Measurements from ENCODE around the gene CFAP92.

CFAP92 gene

GRCh38 chr3:129026728-129027543 lies 33.1 kb upstream of the CFAP92 start (continued):
- no peak for TF ChIP-seq HOXA7 (CRISPR knock-in tag; IDR thresholded peaks at IDR 0.05; ENCODE audit: borderline replicate concordance)

GRCh38 chr3:129025691-129026435 lies 32.0 kb upstream of the CFAP92 start:
- ChIA-PET CTCF (interaction anchor here (0.9 to 3.2 kb wide), 6 partner anchors 9 to 91 kb away, joined by 3 to 22 read pairs (median 7); no protein-coding TSS in a partner anchor), POLR2A (no interaction called here)
- Histone ChIP-seq H3K36me3 (ENCODE audit: control insufficient read depth in 2 of 2, insufficient read depth in 1 of 2, low read length in 2 of 2) (no peaks in the 10 kb centered on the region), H3K9me3 (ENCODE audit: control insufficient read depth, insufficient read depth, low read depth, low read length) (no peaks in the 10 kb centered on the region), H3K4me1 (ENCODE audit: control insufficient read depth, insufficient read depth, low read length) (no peaks in the 10 kb centered on the region), H3K27ac (ENCODE audit: extremely low read depth, low read depth, low read length) (no peak overlapping the region), H3K4me3 (ENCODE audit: low read depth, low read length) (no peak overlapping the region)
- TF ChIP-seq, protein P1, sequence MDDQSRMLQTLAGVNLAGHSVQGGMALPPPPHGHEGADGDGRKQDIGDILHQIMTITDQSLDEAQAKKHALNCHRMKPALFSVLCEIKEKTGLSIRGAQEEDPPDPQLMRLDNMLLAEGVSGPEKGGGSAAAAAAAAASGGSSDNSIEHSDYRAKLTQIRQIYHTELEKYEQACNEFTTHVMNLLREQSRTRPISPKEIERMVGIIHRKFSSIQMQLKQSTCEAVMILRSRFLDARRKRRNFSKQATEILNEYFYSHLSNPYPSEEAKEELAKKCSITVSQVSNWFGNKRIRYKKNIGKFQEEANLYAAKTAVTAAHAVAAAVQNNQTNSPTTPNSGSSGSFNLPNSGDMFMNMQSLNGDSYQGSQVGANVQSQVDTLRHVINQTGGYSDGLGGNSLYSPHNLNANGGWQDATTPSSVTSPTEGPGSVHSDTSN (CRISPR knock-in tag; IDR thresholded peaks at IDR 0.05): no peak
- peak; percentile 18; the same call in 1 of the 2 replicates for TF ChIP-seq ZNF664 (tag by site-specific recombination; IDR thresholded peaks at IDR 0.05)

GRCh38 chr3:129025108-129025507 lies 31.2 kb upstream of the CFAP92 start:
- TF ChIP-seq ZBTB1 (tag by site-specific recombination; IDR thresholded peaks at IDR 0.05) (no peak), ZNF433 (tag by site-specific recombination; IDR thresholded peaks at IDR 0.05; ENCODE audit: low read depth) (no peak), ZNF239 (tag by site-specific recombination; IDR thresholded peaks at IDR 0.05) (no peak), ZNF211 (tag by site-specific recombination; IDR thresholded peaks at IDR 0.05; ENCODE audit: low read depth) (no peak)
- POLR2A ChIA-PET: no interaction called here

GRCh38 chr3:129023909-129024308 lies 30.0 kb upstream of the CFAP92 start:
- H3K36me3 ChIP-seq (ENCODE audit: control insufficient read depth in 2 of 2, insufficient read depth in 1 of 2, low read length in 2 of 2): no peaks in the 10 kb centered on the region
- no peaks in the 10 kb centered on the region for H3K9me3 ChIP-seq (ENCODE audit: control insufficient read depth, insufficient read depth, low read depth, low read length)
- H3K27ac ChIP-seq (ENCODE audit: extremely low read depth, low read depth, low read length): no peak overlapping the region
- ChIA-PET CTCF (interaction anchor here (0.8 kb wide), 1 partner anchor 54 kb away, joined by 4 read pairs; no protein-coding TSS in a partner anchor), POLR2A (no interaction called here)
- no peaks in the 10 kb centered on the region for H3K4me1 ChIP-seq (ENCODE audit: control insufficient read depth, insufficient read depth, low read length)
- H3K4me3 ChIP-seq (ENCODE audit: low read depth, low read length): no peak overlapping the region
- no peak for TF ChIP-seq ZNF624 (tag by site-specific recombination; IDR thresholded peaks at IDR 0.05)
- no peak for TF ChIP-seq ZNF621 (tag by site-specific recombination; IDR thresholded peaks at IDR 0.05)
- TF ChIP-seq, protein P2, sequence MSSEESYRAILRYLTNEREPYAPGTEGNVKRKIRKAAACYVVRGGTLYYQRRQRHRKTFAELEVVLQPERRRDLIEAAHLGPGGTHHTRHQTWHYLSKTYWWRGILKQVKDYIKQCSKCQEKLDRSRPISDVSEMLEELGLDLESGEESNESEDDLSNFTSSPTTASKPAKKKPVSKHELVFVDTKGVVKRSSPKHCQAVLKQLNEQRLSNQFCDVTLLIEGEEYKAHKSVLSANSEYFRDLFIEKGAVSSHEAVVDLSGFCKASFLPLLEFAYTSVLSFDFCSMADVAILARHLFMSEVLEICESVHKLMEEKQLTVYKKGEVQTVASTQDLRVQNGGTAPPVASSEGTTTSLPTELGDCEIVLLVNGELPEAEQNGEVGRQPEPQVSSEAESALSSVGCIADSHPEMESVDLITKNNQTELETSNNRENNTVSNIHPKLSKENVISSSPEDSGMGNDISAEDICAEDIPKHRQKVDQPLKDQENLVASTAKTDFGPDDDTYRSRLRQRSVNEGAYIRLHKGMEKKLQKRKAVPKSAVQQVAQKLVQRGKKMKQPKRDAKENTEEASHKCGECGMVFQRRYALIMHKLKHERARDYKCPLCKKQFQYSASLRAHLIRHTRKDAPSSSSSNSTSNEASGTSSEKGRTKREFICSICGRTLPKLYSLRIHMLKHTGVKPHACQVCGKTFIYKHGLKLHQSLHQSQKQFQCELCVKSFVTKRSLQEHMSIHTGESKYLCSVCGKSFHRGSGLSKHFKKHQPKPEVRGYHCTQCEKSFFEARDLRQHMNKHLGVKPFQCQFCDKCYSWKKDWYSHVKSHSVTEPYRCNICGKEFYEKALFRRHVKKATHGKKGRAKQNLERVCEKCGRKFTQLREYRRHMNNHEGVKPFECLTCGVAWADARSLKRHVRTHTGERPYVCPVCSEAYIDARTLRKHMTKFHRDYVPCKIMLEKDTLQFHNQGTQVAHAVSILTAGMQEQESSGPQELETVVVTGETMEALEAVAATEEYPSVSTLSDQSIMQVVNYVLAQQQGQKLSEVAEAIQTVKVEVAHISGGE (tag by site-specific recombination; conservative IDR thresholded peaks at IDR 0.05; ENCODE audit: low read depth): no peak
- TF ChIP-seq ZNF416 (tag by site-specific recombination; IDR thresholded peaks at IDR 0.05): no peak
- no peak for TF ChIP-seq ZNF623 (tag by site-specific recombination; IDR thresholded peaks at IDR 0.05)
- no peak for TF ChIP-seq ZNF132 (tag by site-specific recombination; IDR thresholded peaks at IDR 0.05; ENCODE audit: borderline replicate concordance)
- no peak for TF ChIP-seq KLF17 (tag by site-specific recombination; IDR thresholded peaks at IDR 0.05)
- no peak for TF ChIP-seq EGR2 (tag by site-specific recombination; IDR thresholded peaks at IDR 0.05; ENCODE audit: low read depth)
- no peak for TF ChIP-seq ZNF140 (tag by site-specific recombination; IDR thresholded peaks at IDR 0.05)
- TF ChIP-seq ELK4 (IDR thresholded peaks at IDR 0.05; ENCODE audit: borderline replicate concordance, low read depth, low read length): no peak

More at GRCh38 chr3:129025108-129025507, 31.2 kb upstream of the CFAP92 start:
- Histone ChIP-seq H3K36me3 (ENCODE audit: control insufficient read depth in 2 of 2, insufficient read depth in 1 of 2, low read length in 2 of 2) (no peaks in the 10 kb centered on the region), H3K4me3 (ENCODE audit: low read depth, low read length) (no peak overlapping the region), H3K4me1 (ENCODE audit: control insufficient read depth, insufficient read depth, low read length) (no peaks in the 10 kb centered on the region), H3K9me3 (ENCODE audit: control insufficient read depth, insufficient read depth, low read depth, low read length) (no peaks in the 10 kb centered on the region), H3K27ac (ENCODE audit: extremely low read depth, low read depth, low read length) (no peak overlapping the region)
- CTCF ChIA-PET: interaction anchor here (0.6 kb wide), 2 partner anchors 14 to 115 kb away, joined by 3 read pairs; no protein-coding TSS in a partner anchor
